ENCODE data around the gene HIGD1A. TPM values are rescaled to one million over a fixed set of nuclear protein-coding genes. Genes with fewer than 3 reads are reported as not detected.

Gene HIGD1A
- total and polyA plus RNA-seq, 8 donors, result 62.0 to 413 (median 189) TPM

DNA sequence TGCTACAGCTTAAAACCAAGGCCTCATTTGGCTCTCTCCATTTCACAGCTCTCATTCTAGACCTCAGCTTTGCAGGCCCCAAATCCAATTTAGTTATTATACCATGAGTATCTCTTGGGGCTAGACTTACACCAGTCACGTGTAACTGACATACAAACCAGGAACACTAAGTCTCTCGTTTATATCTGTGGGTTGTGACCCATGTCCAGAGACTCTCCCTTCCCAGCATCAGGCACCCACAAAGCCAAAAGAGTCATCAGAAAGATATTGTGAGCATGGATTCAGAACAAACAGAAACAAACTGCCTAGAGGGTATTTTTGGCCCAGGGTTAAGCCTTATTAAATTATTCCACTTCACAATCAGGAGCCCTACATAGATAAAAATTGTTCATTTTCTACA is 25.6 kb downstream of the HIGD1A start:
- Histone ChIP-seq H3K4me1 (peaks cover 11 to 74% (median 41%) of the 10 kb centered on the region in 4 donors), H3K4me3 (no peak overlapping the region), H3K27me3 (no peaks in the 10 kb centered on the region), H3K36me3 (peaks cover 8 to 23% (median 15%) of the 10 kb centered on the region in 4 donors), H3K27ac (peak overlapping the region in 4 of 5 donors; percentile 73 to 84 (median 75)), H3K9me3 (no peaks in the 10 kb centered on the region)
- 47 to 78% (median 58%) methylated on average over 2 of the region's 2 CpGs for WGBS, 5 donors
- peak; percentile 59 for TF ChIP-seq EP300 (IDR thresholded peaks at IDR 0.05)
- no peak for TF ChIP-seq POLR2A (IDR thresholded peaks at IDR 0.05)
- TF ChIP-seq POLR2AphosphoS5 (IDR thresholded peaks at IDR 0.05), result peak; percentile 61 to 89 (median 80)
- no peak for DNase-seq
- intact Hi-C loops (cut with DNase I; ENCODE audit: low total_unique reads), result no loop called here

DNA sequence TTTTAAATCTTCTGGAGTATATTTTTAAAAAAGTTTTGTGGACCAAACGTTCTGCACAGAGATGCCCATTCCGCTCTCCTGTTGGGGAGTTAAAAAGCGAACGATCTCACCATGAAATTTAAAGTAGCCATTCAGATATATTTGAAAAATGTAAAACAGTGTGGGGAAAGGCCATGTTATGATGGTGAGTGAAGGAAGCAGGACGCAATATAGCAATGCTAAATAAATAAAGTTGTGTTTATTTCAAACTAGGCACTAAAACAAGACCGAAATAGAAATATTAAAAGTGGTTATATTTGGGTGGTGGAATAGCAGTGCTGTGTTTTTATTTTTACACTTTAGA is 30.9 kb downstream of the HIGD1A start:
- TF ChIP-seq POLR2AphosphoS5 (IDR thresholded peaks at IDR 0.05) (no peak), EP300 (IDR thresholded peaks at IDR 0.05) (no peak), POLR2A (IDR thresholded peaks at IDR 0.05) (no peak)
- TF ChIP-seq, protein P1, sequence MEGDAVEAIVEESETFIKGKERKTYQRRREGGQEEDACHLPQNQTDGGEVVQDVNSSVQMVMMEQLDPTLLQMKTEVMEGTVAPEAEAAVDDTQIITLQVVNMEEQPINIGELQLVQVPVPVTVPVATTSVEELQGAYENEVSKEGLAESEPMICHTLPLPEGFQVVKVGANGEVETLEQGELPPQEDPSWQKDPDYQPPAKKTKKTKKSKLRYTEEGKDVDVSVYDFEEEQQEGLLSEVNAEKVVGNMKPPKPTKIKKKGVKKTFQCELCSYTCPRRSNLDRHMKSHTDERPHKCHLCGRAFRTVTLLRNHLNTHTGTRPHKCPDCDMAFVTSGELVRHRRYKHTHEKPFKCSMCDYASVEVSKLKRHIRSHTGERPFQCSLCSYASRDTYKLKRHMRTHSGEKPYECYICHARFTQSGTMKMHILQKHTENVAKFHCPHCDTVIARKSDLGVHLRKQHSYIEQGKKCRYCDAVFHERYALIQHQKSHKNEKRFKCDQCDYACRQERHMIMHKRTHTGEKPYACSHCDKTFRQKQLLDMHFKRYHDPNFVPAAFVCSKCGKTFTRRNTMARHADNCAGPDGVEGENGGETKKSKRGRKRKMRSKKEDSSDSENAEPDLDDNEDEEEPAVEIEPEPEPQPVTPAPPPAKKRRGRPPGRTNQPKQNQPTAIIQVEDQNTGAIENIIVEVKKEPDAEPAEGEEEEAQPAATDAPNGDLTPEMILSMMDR (IDR thresholded peaks at IDR 0.05), result no peak
- 7 to 12% (median 9%) methylated on average over 6 of the region's 6 CpGs for WGBS, 5 donors
- no peaks in the 10 kb centered on the region for H3K27me3 ChIP-seq
- no peaks in the 10 kb centered on the region for H3K36me3 ChIP-seq
- no peak for DNase-seq
- no peaks in the 10 kb centered on the region for H3K9me3 ChIP-seq
- intact Hi-C loops (cut with DNase I; ENCODE audit: low total_unique reads), result no loop called here
- H3K4me1 ChIP-seq, result peaks cover 13 to 45% (median 29%) of the 10 kb centered on the region in 4 donors
- peak overlapping the region; percentile 42 to 53 (median 48) for H3K4me3 ChIP-seq
- peak overlapping the region; percentile 33 to 86 (median 82) for H3K27ac ChIP-seq

DNA sequence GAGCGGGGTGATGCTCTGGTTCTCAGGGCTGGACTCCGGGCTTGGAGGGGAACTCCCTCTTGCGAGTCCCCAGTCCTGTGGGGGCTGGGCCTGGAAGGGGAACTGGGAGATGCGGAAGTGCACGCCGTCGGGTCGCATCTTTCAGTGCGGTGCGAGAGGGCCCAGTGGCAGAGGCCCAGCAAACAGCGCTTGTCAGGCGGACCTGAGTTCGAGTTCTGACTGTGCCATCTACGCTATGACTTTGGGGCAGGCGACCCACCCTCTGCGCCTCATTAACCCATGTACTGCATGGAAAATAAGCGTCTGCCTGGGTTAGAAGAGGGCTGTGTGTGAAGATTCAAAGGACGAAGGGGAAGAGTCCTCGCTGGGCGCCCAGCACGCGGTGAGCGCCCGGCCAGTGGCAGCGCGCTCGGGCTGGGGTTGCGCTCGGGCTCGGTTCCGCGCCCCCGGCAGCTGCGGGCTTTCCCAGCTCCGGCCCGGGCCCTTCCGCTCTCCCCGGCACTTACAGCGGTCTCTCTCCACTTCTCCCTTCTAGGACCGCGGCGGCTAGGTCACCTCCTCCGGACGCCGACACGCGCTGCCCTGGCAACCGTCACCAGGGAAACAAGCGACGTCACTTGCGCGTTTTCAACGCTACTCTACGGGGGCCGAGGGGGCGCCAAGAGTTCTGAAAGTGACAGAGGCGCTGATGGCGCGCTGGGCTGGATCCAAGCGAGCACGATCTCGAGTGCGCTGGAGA is 31.5 kb downstream of the HIGD1A start, which contains the start of gene CCDC13:
Gene CCDC13, minus strand, starts transcription at position 584 of the 739 bp plus-strand sequence. CDS start 14,908 bp downstream, outside the sequence.
- Histone ChIP-seq H3K9me3 (no peaks in the 10 kb centered on the region), H3K27ac (peak within 1 kb of the TSS; percentile 33 to 86 (median 82)), H3K4me1 (peaks cover 13 to 40% (median 26%) of the 10 kb centered on the region in 4 donors), H3K27me3 (no peaks in the 10 kb centered on the region), H3K4me3 (peak within 1 kb of the TSS; percentile 42 to 53 (median 48)), H3K36me3 (no peaks in the 10 kb centered on the region)
- TF ChIP-seq POLR2A (IDR thresholded peaks at IDR 0.05) (no peak), POLR2AphosphoS5 (IDR thresholded peaks at IDR 0.05) (peak; percentile 72 to 94 (median 89)), EP300 (IDR thresholded peaks at IDR 0.05) (no peak)
- TF ChIP-seq, protein P1 (IDR thresholded peaks at IDR 0.05), result no peak
- 2 to 6% (median 4%) methylated on average over 38 to 63 of the region's 63 CpGs for WGBS, 5 donors
- DNase-seq, result peak; percentile 92 to 97
- intact Hi-C loops (cut with DNase I; ENCODE audit: low total_unique reads), result no loop called here

DNA sequence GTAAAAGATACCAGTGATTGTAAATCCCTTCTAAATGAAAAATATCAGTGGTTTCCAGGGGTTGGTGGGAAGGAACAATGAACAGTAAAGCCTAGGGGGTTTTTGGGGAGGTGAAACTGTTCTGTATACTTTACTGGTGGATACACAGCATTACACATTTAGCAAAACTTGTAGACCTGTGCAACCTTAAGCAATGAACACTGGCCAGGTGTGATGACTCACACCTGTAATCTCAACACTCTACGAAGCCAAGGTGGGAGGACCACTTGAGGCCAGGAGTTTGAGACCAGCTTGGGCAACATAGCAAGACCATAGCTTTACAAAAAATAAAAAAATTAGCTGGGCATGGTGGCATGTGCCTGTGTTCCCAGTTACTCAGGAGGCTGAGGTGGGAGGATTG is 33.0 kb downstream of the HIGD1A start:
- DNase-seq, result no peak
- no peak overlapping the region for H3K27ac ChIP-seq
- H3K4me1 ChIP-seq, result peaks cover 13 to 26% (median 17%) of the 10 kb centered on the region in 4 donors
- no peak overlapping the region for H3K4me3 ChIP-seq
- TF ChIP-seq POLR2AphosphoS5 (IDR thresholded peaks at IDR 0.05) (no peak), POLR2A (IDR thresholded peaks at IDR 0.05) (no peak), EP300 (IDR thresholded peaks at IDR 0.05) (no peak)
- TF ChIP-seq, protein P1 (IDR thresholded peaks at IDR 0.05), result no peak
- intact Hi-C loops (cut with DNase I; ENCODE audit: low total_unique reads), result no loop called here
- no peaks in the 10 kb centered on the region for H3K36me3 ChIP-seq
- H3K9me3 ChIP-seq, result no peaks in the 10 kb centered on the region
- WGBS, 5 donors, result 41 to 82% (median 52%) methylated on average over 1 of the region's 1 CpG
- no peaks in the 10 kb centered on the region for H3K27me3 ChIP-seq
